SH-SY5Y (cell line): ENCODE data around the gene FSTL5.

Experiments
- GATA2 ChIP-seq: IDR thresholded peaks from 2 replicates; pipeline ENCODE4 v1.6.1; 2011; ENCODE audit warnings: mild to moderate bottlenecking, low read depth, low read length
- GATA3 ChIP-seq: IDR thresholded peaks from 2 replicates; pipeline ENCODE4 v1.6.1; 2011; ENCODE audit warnings: low read depth, mild to moderate bottlenecking, low read length, moderate library complexity

The FSTL5 gene

GRCh38 chr4:162163892-162164759, at the start of gene FSTL5:
FSTL5 (minus strand) TSS chr4:162164000; CDS start chr4:162111396, 52,604 bp downstream.
- TF ChIP-seq GATA3 (no peak), GATA2 (no peak)

DNA sequence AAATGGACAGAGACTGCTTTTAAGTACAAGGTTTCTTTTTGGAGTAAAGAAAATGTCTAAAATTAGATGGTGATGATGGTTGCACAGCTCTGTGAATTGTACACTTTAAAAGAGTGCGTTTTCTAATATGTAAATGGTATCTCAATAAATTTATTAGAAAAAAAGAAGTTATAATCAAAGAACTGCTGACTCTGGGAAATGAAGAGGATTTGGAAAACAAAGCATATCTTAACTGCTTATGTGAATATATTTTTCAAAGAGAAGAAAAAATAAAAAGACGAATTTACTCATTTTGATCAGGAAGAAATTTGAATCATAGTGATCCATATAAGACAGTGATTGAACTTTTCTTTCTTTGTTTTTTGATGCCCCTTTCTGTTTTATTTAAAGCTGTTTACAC, 45.9 kb upstream of the FSTL5 start:
- no peak for TF ChIP-seq GATA3
- no peak for TF ChIP-seq GATA2

- TF ChIP-seq GATA3 (no peak), GATA2 (no peak)
These were observed 37.9 kb upstream of the FSTL5 start for GRCh38 chr4:162201673-162202072.

GRCh38 chr4:162170509-162170908, 6.7 kb upstream of the FSTL5 start:
- no peak for TF ChIP-seq GATA2

DNA sequence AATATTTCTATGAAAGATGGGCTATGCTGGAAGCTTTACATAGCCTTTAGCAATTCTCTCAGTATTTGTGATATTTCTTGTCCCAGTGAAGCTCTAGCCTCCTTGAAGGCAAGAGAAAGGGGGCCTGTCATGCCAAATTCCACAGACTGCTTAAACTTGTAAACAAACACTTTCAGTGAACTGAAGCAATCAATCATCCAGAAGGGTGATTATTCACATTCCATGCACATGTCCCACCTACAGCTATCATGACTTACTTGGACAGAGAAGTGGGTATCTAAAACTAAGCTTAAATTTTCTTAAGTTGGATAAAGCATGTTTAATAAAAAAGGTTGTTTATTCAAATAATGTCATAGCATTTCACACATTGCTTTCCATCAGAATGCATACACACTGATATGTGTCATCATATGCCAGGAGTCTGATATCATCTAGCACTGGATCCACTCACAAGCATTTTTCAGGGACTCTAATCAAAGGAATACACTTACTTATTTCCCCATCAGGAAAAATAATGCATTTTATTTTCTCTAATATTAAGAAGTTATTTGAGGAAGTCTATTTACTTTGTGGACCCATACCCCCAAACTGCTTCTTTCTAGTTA, 1.2 kb upstream of the FSTL5 start:
- TF ChIP-seq GATA2 = no peak
- no peak for TF ChIP-seq GATA3

DNA sequence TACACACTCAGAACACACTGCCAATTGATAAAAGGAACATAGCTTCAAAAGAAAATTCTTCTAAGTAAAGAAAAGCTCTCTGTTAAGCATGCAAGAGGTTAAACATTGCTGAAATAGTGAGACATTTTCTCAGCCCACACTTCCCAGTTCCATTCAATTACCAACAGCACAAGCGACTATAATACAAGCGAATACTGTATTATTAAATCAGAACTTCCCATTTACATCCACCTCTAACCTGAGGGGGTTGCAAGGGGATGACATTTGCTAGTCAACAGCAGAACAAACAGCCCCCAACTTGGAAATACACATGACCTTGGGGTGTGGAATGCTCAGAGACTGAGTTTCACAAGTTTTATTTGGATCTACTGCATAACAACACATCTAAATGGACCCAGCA, 1.1 kb downstream of the FSTL5 start:
- TF ChIP-seq GATA3 = no peak
- no peak for TF ChIP-seq GATA2

- TF ChIP-seq GATA3 (no peak), GATA2 (no peak; the same call in 1 of the 2 replicates)
These were observed 6.6 kb downstream of the FSTL5 start for GRCh38 chr4:162157241-162157640.

- TF ChIP-seq GATA3 (no peak), GATA2 (no peak)
These were observed 8.8 kb downstream of the FSTL5 start for GRCh38 chr4:162154862-162155540.

DNA sequence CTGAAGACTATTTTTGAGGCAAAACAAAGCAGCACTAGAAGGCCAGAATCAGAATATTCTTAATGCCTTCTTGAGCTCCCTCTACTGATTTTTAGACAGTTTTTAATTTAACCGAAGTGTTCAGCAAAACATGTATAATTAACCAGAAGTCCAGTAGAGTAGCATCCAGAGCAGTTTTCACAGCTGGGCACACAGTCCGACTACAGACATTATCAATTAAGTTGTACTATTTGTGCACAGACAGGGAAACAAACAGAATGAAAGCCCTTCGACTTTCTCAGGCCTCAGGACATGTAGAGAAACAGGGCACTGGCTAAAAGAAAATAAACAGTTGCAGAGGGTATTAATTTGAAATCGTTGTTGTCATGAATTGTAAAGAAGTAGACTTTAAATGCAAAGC, 11.9 kb downstream of the FSTL5 start:
- TF ChIP-seq GATA3 (no peak), GATA2 (no peak)

GRCh38 chr4:162151386-162151785, 12.4 kb downstream of the FSTL5 start:
- TF ChIP-seq GATA2 = no peak
- TF ChIP-seq GATA3 = no peak

DNA sequence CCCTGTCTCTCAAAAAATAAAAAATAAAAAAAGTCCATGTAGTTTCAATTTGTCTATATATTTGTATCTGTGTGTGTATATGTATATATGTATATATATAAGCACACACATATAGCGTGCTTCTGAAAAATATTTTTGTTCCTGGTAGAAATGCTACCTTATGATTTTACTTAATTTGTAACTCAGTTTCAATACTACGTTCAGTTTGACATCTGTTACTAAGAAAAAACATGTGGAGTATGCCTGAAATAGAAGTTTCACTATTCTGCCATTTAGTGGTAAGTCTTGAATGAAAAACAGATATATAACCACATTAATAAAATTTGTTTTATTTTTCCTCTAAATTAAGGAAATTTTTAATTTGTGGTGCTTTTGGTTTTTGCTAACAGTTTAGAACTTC, 14.2 kb downstream of the FSTL5 start:
- TF ChIP-seq GATA2 (no peak), GATA3 (no peak)

- TF ChIP-seq GATA3 = no peak
- no peak for TF ChIP-seq GATA2
These were observed 23.6 kb downstream of the FSTL5 start for GRCh38 chr4:162140051-162140683.

GRCh38 chr4:162139412-162139811, 24.4 kb downstream of the FSTL5 start:
- TF ChIP-seq GATA3 (no peak), GATA2 (no peak)

DNA sequence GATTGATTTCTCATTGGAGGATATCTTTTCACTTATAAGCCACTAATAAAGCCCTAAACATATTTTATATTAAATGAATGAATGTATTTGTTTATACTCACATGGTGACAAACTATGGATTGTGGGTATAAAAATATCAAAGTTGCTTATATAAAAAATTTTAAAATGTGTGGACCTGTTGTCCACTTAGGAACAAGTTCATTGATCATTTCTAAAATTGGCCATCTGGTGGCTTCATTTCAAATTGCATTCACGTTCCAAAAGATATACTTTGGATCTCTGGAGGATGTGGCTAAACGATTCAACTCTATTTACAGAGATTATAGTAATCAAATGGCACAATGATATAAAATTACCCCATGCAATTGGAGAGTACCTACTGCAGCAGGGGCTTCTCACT, 32.5 kb downstream of the FSTL5 start:
- TF ChIP-seq GATA3 (no peak), GATA2 (no peak)
